HG02970 (cell line): ENCODE measurements around the gene TFAP2C.
"Not testable (repeated sequence)": the region's sequence is repeated elsewhere in the genome, so short reads cannot be mapped to it uniquely, and the experiment has no call there.

ENCODE experiments used
- ATAC-seq: cut with Tn5 transposase; IDR thresholded peaks from one replicate; pipeline ENCODE4 v1.9.1; 2021; ENCODE audit warnings: mild to moderate bottlenecking, moderate library complexity, moderate number of reproducible peaks; ENCODE audit not compliant: unreplicated experiment, low FRiP score

TFAP2C gene

DNA sequence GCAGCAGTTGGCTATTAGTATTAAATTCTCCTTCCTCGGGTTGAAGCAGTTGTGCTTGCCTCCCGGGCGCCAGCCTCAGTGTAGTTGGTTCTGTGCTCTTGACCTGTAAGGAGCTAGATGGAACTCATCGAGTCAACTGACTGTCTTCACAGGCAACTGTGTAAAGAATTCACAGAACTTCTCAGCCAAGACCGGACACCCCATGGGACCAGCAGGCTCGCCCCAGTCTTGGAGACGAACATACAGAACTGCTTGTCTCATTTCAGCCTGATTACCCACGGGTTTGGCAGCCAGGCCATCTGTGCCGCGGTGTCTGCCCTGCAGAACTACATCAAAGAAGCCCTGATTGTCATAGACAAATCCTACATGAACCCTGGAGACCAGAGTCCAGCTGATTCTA lies 8.5 kb downstream of the TFAP2C start:
- no peak for ATAC-seq

DNA sequence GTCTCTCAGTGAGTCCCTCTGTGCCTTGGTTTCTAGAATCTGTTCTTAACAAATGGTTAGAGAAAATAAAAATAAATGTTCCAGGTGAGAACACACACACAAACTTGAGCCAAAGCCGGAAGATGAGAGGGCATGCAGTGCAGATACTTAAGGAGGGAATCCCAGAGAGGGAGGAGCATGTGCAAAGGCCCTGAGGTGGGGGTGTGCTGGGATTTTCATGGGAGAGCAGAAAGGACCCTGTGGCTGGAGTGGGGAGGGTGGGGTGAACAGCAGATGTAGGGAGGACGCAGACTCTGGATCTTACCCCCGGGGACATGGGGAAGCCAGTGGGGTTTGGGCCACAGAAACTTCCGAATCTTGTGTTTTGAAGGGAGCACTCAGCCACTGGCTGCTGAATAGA lies 17.5 kb downstream of the TFAP2C start:
- ATAC-seq = no peak

DNA sequence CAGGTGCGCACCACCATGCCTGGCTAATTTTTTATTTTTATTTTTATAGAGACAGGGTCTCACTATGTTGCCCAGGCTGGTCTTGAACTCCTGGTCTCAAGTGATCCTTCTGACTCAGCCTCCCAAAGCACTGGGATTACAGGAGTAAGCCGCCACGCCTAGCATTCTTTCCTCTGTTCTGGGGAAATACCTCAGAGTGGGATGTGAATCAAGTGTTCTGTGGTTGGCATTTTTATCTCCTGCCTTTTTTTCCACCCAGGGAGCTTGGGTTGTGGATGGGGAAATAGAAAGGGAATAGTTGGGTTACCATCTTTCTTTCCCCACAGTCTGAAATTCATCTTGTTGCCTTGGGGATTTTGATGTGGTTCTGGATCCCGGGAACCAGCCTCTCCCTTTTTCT lies 24.1 kb downstream of the TFAP2C start:
- ATAC-seq = no peak

DNA sequence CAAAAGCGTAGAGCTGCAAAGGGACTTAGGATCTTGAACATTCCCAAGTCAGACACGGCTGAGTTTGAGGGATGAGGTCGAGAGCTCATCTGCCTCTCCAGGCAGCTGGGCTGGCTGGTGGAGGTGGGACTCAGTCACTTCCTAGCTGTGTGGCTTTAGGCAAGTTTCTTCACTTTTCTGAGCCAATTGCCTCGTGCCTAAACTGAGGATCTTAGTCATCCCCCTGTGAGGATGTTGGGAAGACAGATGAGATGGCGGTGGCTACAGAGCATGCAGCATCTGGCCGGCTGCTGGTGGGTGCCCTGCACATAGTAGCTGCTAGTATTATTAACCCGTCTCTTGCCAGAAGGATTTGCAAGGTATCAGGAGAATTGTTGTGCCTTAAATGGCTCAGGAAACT lies 27.5 kb downstream of the TFAP2C start:
- ATAC-seq = no peak

DNA sequence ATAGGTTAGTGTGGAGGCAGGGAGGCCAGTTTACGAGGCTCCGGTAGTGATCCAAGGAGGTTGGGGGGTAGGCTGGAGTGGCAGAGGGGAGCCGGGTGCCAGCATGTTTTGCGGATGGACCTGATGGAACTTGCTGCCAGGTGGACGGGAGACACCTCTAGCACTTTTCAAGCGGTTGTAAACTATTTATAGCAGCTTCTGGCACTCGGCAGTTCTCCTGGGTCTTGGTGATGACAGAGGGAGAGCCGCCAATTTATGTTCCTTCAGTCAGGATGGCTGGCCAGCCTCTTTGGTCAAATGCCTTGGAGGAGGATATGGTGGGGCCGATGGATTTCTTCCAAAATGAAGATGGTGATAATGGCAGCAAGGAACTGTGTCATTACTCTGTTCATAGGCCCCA lies 28.8 kb downstream of the TFAP2C start:
- no peak for ATAC-seq

DNA sequence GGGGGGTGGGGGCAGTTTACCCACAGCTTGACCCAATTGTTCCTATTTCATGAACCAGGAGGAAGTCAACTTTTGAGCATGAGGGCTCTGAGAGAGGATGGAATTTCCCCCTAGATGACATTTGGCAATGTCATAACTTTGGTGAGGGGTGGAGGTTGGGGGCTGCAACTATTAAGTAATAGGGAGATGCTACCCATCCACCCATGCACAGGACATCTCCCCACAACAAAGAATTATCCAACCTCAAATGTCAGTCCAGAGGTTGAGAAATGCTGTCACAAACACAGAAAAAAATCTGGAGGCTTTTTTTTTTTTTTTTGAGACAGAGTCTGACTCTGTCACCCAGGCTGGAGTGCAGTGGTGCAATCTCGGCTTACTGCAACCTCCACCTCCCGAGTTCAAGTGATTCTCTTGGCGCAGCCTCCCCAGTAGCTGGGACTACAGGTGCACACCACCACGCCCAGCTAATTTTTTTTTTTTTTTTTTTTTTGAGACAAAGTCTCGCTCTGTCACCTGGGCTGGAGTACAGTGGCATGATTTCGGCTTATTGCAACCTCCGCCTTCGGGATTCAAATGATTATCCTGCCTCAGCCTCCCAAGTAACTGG lies 29.3 kb downstream of the TFAP2C start:
- ATAC-seq = not testable (repeated sequence)

DNA sequence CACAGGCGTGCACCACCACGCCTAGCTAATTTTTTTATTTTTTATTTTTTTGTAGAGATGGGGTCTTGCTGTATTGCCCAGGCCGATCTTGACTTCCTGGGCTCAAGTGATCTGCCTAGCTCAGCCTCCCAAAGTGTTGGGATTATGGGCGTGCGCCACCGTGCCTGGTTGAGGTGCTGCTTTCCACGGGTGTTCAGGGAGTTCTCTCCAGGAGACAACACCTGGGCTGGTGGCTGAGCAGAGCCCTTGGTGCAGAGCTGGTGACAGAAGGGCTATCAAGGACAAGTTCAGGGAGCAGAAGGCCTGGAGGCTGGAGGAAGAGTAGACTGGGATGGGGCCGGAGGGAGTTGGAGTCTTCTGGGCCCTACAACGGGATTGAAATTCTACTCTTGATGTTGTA lies 34.6 kb downstream of the TFAP2C start:
- ATAC-seq = no peak

DNA sequence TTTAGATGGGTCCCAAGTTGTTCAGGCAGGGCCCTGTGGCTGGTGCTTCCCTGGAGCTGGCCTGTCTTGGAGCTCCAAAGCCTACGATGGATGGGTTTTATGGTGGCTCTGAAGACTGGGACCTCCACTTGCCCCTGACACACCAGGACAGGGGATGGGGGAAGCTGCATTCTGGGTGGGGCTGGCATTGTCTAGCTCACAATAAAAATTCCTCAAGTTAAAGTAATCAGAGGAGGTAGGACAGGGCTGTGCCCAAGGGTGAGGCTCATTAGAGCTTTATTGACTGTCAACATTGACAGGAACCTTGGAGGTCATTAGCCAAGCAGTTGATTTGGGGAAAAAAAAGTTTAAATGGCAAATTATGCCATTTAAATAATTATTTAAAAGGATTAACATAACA lies 35.7 kb downstream of the TFAP2C start:
- no peak for ATAC-seq

DNA sequence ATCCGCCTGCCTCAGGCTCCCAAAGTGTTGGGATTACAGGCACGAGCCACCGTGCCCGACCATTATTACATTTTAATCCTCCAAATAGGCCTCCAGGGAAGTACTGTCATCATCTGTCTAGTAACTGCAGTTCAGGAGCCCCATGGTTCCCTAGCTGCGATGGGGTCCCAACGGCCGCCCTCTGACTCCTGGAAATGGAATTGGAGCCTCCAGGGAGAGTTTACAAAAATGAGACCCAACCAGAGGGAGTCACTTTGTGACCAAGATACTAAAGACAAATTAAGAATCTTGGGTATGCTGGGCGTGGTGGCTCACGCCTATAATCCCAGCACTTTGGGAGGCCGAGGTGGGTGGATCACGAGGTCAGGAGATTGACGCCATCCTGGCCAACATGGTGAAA lies 36.7 kb downstream of the TFAP2C start:
- ATAC-seq = no peak

DNA sequence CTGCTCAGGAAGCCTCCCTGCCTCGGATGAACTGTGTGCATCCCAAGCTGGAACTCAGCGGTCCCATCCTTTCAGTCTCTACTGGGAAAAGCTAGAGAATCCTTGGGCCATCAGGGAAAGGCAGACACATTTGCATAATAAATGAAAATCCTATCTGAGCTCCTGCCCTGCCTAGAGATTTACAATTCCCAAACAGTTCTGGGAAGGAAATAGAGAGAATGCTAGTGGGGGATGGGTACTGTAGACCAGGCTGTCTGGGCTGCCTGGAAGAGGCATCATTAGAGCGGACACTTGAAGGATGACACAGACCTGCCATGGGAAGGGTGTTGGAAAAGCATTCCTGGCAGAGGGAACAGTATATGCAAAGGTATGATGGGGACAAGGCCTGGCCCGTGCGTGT lies 44.3 kb downstream of the TFAP2C start:
- ATAC-seq = no peak

DNA sequence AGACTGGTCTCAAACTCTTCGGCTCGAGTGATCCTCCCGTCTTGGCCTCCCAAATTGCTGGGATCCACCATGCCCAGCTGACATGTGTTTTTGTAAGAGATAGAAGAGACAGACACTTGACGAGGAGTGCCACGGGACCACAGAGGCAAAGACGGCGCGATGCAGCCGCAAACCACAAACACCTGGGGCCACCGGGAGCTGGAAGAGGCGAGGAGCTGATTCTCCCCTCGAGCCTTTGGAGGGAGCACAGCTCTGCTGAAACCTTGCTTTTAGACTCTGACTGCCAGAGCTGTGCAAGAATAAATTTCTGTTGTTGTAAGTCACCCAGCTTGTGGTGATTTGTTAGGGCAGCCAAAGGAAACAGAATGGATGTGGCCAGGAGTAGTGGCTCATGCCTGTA lies 46.9 kb downstream of the TFAP2C start:
- ATAC-seq = no peak

DNA sequence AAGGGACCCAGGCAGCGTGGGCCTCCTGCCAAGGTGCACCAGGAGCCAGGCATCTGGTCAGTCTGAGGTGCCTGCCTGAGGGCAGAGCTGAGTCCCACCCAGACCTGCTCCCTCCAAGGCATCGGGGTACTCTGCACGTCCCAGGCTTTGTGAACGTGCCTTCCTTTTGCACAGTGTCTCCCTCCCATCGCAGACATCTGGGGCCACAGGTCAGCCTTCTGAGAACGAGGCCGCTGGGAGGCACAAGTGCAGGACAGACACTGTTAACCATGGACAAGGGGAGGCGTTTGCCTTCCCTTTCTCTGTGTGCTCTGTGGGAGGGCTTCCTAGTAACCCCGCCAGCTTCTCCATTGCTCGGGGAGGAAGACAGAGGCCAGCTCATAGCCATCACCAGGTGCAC lies 47.6 kb downstream of the TFAP2C start:
- ATAC-seq = no peak

DNA sequence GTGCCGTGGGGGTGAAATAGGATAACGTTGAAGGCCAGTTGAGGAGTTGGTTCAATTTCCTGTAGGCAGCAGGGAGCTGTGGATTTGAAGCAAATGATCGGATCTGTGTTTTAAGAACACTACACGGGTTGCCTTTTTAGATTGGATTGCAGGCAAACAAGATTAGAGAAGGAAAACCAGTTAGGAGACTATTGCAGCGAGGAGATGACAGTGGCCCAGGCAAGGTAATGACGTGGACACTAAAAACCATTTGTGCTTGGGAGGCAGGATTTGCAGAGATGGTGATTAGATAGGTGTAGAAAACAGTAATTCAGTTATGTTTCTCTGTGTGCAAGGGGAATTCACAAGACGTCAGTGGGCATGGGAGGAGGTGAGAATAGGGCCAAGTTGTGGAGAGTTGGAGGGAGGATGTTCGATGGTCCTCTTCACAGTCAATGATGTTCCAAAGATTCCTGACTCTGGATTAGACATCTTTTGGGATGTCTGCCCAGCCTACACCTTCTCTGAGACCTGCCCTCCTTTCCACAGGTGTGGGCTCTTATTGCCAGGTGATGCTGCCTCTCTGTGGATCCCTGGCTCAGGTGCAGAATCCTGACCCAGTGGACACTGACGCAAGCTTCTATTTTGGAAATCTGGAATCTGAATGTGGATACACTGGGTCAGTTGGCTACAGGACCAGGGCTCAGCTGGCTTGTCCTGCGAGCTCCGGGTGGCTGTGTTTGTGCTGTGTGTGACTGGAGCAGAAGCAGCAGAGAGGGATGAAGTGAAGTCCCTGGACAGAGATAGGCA lies 54.2 kb downstream of the TFAP2C start:
- no peak for ATAC-seq

DNA sequence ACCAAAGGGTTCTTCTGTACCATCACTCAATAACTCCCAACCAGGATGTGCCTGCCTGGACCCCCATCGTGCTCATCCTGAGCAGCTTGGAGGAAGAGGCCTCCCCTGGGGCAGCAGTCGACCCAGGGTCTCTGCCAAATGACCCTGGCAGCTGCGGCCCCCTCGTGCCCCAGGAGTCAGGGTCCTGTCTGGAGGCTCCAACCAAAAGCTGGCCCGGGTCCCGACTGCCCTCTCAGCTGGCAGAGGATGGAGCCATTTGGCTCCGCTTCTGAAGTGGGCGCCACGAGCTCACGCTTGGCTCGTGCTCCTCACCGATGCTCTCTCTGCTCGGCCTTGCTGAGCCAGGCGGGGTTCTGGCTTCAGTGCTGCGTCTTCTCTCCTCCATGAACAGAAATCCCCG lies 56.8 kb downstream of the TFAP2C start:
- no peak for ATAC-seq

DNA sequence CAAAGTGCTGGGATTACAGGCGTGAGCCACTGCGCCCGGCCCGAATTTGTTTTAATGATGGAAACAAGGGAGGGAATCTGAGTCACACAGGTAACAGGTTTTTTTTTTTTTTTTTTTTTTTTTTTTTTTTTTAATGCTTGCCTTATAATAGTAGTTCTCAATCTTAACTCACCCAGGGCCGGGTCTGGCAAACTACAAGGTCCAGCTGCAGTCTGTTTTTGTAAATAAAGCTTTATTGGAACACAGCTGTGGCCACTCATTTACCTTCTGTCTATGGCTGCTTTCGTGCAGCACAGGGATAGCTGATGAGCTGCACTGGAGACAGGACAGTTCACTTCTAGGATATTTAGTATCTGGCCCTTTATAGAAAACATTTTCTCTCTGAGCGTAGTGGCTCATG lies 58.0 kb downstream of the TFAP2C start:
- no peak for ATAC-seq

DNA sequence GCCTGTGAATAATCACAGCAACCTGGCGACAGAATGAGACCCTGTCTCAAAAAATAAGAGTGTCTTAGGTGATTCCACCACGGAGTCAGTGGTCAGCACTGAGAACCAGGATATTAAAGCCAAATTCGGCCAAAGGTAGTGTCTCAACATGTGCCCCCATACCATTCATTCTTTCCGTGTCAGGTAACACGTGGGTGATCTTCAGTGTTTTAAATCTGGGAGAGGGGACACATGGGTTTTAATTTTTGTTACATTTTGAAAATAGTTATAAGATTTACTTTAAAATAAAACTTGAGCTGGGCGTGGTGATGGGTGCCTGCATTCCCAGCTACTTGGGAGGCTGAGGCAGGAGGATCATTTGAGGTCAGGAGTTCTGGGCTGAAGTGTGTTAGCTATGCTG lies 59.0 kb downstream of the TFAP2C start:
- no peak for ATAC-seq
